H7 (cell line): ENCODE measurements around the gene CSRP3. TPM values are rescaled to one million over a fixed set of nuclear protein-coding genes. Genes with fewer than 3 reads are reported as not detected.
A peak's percentile ranks its signal among the peaks of the same experiment; 100 is the strongest.

Experiments used
- DNase-seq: peaks from one replicate; pipeline ENCODE4 v3.0.0; 2012
- H3K27me3 ChIP-seq: 2 replicates; pipeline ENCODE4 v1.6.0; 2011; ENCODE audit warnings: mild to moderate bottlenecking, low read length; ENCODE audit not compliant: control insufficient read depth, insufficient read depth
- H3K36me3 ChIP-seq: replicated peaks from 2 replicates; pipeline ENCODE4 v1.5.1; 2011; ENCODE audit warnings: low read length; ENCODE audit not compliant: control insufficient read depth, insufficient read depth
- H3K4me3 ChIP-seq: 2 replicates; pipeline ENCODE4 v1.5.1; 2011; ENCODE audit warnings: low read depth, mild to moderate bottlenecking, control low read depth, low read length, moderate library complexity; ENCODE audit not compliant: insufficient read depth
- total RNA-seq: library from RNA; depleted of rRNA; stranded (reverse); fragments of >200 nt; shearing (Covaris generic); gene quantifications from 2 replicates; pipeline ENCODE4 v1.2.3, GENCODE V29; 2014

The CSRP3 gene
- total RNA-seq, 1 experiment from 2014 or later, result not detected

DNA sequence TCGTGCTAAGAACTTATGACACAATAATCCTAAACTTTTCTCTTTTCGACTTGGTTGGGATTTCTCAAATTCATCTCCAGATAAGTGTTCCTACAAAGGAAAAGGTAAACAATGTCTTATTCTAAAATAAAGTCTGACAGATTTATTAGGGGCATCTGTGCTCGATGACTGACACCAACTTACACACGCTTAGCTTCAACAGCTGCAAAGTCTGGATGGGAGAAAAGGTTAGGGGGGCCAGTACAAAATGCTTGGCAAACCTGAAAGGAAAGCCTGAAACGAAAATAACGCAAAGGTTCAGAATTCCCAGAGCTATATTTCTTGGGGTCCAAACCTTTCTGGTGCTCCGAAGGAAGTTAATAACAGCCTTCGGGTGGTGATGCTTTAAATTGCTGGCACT, 35.6 kb upstream of the CSRP3 start:
- peaks cover 6% of the 10 kb centered on the region for H3K36me3 ChIP-seq
- no peak for DNase-seq
- H3K4me3 ChIP-seq, result no peak overlapping the region
- H3K27me3 ChIP-seq, result peaks cover 6% of the 10 kb centered on the region

DNA sequence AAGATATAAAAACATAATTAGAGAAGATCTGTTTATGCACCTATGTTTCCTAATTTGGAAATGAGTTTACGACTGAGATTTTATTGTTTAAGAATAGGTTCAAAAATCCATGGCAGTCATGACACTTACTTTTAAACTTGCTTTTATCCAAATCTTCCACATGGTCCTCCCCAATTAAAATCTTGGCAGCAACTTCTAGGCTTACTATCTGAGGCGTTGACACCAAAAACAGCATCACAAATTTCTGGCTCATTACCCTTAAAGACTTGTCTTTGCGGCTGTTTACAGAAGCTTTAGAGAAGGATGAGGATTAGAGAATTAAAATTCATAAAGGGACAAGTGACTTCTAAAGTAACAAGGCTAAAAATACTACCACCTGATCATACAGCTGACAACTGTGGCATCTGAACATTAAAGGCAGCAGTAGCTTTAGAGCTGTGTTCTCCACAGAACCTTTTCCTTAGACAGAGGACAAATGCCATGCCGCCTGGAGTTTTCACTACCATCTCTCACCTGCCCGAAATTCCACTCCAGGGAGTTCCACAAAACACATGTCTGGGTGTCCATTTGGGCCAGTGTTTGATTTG, 32.5 kb upstream of the CSRP3 start:
- H3K36me3 ChIP-seq, result peaks cover 6% of the 10 kb centered on the region
- H3K4me3 ChIP-seq, result no peak overlapping the region

DNA sequence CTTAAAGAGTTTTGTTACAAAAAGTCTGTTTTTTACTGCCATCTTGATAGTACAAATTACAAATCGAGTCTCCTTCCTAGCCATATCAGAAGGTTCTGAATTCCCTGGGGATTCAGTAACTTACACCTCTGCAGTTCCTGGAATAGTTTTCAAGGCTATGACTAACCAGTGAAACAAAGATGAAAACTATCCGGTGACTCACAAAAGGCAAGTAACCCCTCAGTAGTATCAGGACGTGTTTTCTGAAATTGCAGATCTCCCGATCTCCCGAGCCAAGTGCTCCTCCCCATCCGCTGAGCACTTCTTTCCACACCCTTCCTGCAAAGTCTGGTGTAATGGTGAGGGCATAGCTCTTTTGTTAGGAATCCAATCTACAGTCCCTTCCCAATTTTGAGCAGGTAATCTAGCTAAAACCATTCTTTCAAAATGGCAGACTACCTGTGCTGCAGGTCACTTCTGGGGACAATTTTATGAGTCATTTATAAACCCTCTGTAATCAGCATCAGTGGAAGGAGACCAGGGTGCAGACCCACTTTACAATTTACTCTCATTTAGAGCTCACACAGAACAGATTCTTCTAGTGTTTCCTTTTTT, 31.2 kb upstream of the CSRP3 start:
- Histone ChIP-seq H3K4me3 (no peak overlapping the region), H3K27me3 (no peaks in the 10 kb centered on the region), H3K36me3 (peaks cover 6% of the 10 kb centered on the region)
- DNase-seq, result no peak

More for the DNA sequence above, 32.5 kb upstream of the CSRP3 start:
- no peaks in the 10 kb centered on the region for H3K27me3 ChIP-seq
- DNase-seq, result no peak

GRCh38 chr11:19229671-19230070, 27.9 kb upstream of the CSRP3 start:
- Histone ChIP-seq H3K4me3 (no peak overlapping the region), H3K36me3 (peaks cover 2% of the 10 kb centered on the region), H3K27me3 (no peaks in the 10 kb centered on the region)
- DNase-seq, result no peak

DNA sequence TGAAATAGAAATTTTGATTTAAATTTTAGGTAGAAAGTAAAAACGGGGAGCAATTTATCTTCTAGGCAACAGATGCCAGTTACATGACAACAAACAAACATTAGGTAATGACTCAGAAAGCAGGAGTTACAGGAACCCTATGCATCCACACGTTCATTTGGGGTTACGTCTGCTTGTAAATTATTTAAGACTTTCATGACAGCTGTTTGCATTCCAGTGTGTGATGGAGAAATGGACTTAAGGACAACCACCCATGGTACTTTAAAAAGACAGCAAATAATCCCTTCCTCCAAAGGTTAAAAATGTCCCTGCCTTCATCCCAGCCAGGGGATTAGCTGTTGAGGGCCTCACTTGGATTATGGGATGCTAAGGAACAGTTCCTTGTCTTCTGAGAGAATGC, 27.2 kb upstream of the CSRP3 start:
- no peaks in the 10 kb centered on the region for H3K27me3 ChIP-seq
- no peak for DNase-seq
- peaks cover 1% of the 10 kb centered on the region for H3K36me3 ChIP-seq
- no peak overlapping the region for H3K4me3 ChIP-seq

DNA sequence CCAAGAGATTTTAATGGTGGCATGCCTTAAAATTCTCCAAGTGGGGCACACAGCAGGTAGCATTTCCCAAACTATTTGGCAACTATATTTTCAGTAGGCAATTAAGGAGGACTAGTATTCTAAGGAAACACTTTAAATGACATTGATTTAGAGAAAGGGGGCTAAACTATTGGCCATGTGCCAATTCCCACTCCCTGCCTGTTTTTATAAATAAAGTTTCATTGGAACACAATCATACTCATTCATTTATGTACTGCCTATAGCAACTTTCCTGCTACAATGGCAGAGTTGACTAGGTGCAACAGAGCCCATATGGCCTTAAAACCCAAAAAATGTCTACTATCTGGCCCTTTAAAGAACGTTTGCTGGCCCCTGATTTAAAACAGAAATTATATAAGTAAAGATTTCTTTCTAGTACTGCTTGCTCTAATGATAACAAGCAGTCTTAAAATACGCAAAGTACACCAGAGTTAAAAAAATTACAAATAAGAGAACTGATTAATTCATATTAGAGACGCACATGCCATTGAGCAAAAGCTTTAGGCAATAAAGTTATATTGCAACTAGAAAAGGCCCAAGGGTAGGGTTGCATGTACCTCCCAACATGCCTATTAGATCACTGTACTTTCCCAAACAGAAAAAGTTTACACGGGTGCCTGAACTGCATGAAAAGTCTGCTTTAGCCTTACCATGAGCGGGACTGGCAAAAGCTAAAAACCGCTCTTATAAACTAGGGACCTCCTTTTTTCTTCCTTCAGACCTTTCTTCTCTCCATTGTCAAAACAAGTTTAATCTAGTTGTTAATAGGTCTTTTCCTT, 24.8 kb upstream of the CSRP3 start:
- Histone ChIP-seq H3K4me3 (no peak overlapping the region), H3K27me3 (no peaks in the 10 kb centered on the region), H3K36me3 (peaks cover 1% of the 10 kb centered on the region)

DNA sequence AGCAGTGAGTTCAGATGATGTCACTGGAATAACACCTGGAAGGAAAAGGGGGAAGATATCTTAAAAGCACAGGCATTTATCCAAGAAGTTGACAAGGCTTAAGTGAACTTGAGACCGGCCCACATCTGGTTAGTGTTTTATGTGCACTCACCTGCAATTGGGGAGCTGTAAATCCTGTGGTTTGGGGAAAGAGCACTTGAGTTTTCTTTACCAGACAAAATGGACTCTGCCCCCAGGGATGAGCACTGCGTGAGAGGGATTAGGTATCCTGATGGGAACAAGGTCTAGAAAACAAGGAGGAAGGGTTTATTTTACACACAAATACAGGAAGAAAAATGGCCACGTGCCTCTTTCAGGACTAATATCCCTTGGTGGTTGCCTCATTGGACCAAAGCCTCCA, 23.8 kb upstream of the CSRP3 start:
- Histone ChIP-seq H3K27me3 (no peaks in the 10 kb centered on the region), H3K4me3 (no peak overlapping the region), H3K36me3 (peaks cover 1% of the 10 kb centered on the region)
- no peak for DNase-seq

More for the DNA sequence above, 24.8 kb upstream of the CSRP3 start:
- DNase-seq, result no peak

GRCh38 chr11:19225123-19225522, 23.3 kb upstream of the CSRP3 start:
- Histone ChIP-seq H3K4me3 (no peak overlapping the region), H3K27me3 (no peaks in the 10 kb centered on the region), H3K36me3 (peaks cover 1% of the 10 kb centered on the region)
- no peak for DNase-seq

DNA sequence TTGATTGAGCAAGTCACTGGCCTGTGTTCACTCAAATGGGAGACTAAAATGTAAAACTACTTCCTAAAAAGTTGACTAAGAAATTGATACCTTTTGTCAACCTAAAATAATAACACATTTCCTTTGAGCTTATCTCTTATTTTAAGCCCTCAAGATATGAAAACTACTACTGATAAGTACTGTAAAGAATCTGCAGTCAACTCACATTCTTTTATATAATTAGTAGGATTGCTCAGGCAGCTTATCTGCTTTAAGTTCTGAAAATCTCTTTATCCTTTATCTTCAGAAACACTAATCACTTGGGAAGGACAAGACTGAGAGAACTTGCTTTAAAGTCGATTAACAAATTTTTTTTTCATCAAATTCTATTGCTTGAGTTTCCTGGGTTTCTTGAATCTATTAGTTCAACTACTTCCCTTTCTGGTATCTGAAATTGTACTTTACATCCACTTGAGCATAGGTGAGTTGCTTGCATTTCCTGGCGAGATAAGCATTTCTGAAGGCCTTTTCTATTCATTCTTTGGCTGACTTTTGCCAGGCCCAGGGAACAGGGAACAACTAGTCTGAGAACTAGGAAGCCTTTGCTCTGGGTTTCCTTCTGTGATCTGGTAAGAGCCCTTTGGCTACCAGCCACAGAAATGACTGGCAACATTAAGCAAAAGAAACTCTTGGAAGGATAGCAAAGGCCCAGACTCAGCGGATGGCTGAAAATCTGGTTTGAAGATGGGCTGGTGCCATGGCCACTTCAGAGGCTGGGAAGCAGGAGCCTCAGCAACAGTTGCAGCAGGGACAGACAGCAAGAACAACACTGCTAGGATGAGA, 19.3 kb upstream of the CSRP3 start:
- Histone ChIP-seq H3K36me3 (peaks cover 1% of the 10 kb centered on the region; the same call in 1 of the 2 replicates), H3K27me3 (no peaks in the 10 kb centered on the region; the same call in 1 of the 2 replicates), H3K4me3 (no peak overlapping the region)
- DNase-seq, result no peak

- DNase-seq, result peak; percentile 38
- Histone ChIP-seq H3K36me3 (no peaks in the 10 kb centered on the region), H3K4me3 (no peak overlapping the region), H3K27me3 (no peaks in the 10 kb centered on the region; the same call in 1 of the 2 replicates)
Measured at GRCh38 chr11:19218786-19219460, 17.1 kb upstream of the CSRP3 start.

DNA sequence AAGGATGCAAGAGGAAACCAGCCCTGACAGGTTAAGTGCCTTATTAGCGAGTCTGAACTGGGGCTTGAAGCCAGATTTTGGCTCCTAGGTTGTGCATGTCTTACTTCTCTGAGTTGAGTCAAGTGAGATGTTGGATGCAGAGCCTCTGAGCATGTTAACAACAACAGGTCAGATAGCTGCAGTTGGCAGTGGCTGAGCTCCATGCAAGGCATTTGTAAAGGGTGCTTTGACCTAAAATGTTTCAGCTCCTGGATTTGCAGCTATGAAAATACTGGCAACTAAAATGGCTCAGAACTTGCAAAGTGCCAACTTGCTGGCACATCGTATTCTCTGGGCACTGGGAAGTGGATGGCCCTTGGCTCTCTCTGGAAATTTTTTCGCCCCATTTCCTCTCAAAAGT, 16.4 kb upstream of the CSRP3 start:
- H3K27me3 ChIP-seq, result no peaks in the 10 kb centered on the region; the same call in 1 of the 2 replicates
- no peak overlapping the region for H3K4me3 ChIP-seq
- no peak for DNase-seq
- H3K36me3 ChIP-seq, result no peaks in the 10 kb centered on the region

GRCh38 chr11:19216709-19217374, 15.1 kb upstream of the CSRP3 start:
- DNase-seq, result no peak
- Histone ChIP-seq H3K27me3 (no peaks in the 10 kb centered on the region; the same call in 1 of the 2 replicates), H3K4me3 (no peak overlapping the region), H3K36me3 (no peaks in the 10 kb centered on the region)

GRCh38 chr11:19216021-19216420, 14.2 kb upstream of the CSRP3 start:
- Histone ChIP-seq H3K36me3 (no peaks in the 10 kb centered on the region), H3K4me3 (no peak overlapping the region), H3K27me3 (no peaks in the 10 kb centered on the region; the same call in 1 of the 2 replicates)
- no peak for DNase-seq
